Inflammatory macrophage treated with lipopolysaccharide for 4 hours (primary cell): ENCODE measurements around the gene ZFAND3.

Experiments used
- DNase-seq: peaks from one replicate; pipeline ENCODE4 v3.0.0-alpha.2; 2020

Gene ZFAND3

DNA sequence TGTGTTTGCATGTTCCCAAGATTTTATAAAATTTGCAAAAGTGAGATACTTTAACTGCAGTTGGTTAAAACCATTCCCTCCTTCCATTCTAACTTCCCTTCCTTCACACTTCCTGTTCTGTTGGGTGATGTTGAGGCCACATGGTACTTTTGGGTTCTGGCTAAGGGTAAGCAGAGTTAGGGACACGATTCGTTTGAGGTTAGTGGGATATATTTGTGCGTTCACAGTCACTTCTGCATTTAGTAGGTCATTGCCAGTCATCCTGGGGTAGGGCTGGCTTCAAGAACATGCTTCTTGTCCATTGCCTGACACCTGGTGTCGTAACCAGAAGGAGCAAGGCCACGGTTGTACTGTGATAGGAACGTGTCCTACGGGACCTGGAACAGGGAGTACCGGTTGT is 340.1 kb downstream of the ZFAND3 start:
- DNase-seq = peak; percentile 36

DNA sequence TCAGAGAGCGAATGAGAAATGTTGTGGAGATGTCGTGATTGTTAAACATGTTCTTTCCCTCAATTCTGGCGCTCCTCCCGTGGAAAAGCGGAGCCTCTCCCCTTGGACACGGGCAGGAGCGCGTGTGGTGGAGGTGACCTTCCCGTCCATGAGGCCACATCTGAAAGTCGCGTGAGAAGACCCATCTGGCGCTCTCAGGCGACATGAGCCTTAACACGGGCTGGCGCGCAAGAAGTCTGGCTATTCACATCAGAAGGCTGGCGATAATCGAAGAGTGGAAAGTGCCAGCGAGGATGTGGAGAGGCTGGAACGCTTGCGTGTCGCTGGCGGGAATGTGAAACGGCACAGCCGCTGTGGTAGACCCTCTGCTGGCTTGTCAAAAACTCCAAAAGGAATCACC is 341.3 kb downstream of the ZFAND3 start:
- no peak for DNase-seq

- DNase-seq = no peak
Observed at GRCh38 chr6:38161331-38161730, 341.8 kb downstream of the ZFAND3 start.

DNA sequence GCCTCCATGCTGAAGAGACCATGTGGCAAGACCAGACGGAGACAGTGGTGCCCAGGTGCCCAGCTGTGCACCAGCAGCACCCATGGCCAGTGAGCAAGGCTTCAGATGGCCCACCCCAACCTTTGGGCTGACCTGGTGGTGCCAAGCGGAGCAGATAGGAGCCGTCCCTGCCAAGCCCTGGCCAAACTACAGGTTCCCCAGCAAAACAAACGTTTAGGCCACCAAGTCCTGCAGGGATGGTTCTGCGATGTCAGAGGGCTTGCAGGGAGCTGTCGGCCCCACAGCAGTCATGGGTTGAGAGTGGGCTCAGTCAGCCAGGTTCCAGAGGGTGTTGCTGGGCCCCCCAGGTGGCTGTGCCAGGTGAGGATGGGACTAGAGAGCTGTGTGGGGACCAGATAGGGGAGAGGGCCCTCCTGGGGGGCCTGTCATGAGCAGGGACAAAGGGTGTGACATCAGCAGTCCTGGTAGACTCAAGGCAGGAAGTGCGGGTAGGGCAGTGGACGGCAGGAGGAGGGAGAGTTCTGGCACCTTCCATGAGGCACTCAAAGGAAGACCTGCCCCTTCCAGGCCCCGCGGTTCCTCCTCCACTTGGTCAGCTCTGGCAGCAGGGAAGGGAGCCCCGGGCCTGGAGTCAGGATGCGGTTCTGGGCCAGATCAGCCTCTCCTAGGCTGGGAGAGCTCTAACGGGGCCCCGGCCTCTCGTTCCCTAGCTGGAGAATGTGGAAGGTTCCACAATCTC is 342.4 kb downstream of the ZFAND3 start:
- DNase-seq = no peak

GRCh38 chr6:38162493-38163185 is 343.1 kb downstream of the ZFAND3 start:
- DNase-seq = no peak

DNA sequence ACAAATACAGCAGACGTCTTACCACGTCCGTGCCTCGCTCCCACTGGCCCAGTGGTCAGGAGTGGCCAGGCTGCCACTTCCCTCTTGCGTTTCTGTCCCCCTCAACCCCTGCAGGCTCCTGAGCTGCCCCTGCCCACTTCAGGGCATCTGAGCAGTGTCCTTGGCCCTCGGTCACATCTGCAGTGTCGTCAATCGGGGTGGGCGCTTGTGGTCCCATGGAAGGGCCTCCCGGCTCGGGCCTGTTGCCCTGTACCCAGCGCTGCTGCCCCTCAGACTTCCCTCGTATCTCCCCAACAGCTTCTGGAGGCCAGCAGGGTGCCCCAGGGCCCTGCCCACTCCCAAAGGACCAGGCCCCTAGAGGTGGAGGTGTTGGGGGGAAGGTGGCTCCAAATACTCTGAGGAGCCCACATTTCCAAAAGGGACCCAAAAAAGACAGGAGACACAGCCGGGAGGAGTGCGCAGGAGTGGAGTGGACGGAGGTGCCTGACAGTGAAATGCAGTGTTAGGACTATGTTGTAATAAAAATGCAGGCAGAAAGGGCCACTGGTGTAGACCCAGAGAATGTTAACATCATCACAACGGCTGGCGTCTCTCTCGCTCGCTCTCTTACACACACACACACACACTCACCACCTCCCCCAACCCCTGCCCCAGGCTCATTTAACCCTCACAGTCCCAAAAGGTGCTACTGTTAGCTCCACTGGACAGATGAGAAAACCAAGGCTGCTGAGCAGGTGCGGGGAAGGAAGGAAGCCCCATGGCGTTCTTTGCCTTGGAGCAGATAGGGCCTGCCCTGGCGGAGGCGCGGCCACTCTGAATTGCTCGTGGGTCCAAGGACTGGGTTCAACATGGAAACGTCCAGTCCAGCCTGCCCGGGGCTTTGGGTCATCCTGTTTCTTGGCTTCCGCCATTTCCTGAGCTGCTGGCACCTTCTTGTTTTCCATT is 343.9 kb downstream of the ZFAND3 start:
- no peak for DNase-seq

- no peak for DNase-seq
Observed at GRCh38 chr6:38164131-38164481, 344.6 kb downstream of the ZFAND3 start.

GRCh38 chr6:38164671-38165108 is 345.2 kb downstream of the ZFAND3 start:
- DNase-seq = no peak

- no peak for DNase-seq
Observed at GRCh38 chr6:38166411-38167240, 347.1 kb downstream of the ZFAND3 start.

- no peak for DNase-seq
Observed at GRCh38 chr6:38167598-38167997, 348.1 kb downstream of the ZFAND3 start.

DNA sequence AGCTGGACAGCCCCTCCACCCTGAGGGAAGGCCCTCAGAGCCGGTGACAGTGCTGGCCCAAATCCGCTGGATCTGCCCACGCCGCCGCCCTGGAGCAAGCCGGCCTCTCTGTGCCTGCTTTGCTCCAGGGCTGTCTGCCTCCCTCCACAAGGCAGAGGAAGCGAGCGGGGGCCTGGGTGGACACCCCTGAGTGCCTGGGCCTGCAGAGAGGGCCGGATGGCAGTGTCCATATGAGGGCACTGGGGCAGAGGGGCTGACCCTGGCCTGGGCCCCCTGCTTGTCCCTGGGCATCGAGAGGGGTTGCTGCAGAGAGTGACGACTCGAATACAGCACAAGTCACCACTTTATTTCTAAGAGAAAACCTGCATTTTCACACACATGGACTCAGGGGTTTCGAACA is 348.6 kb downstream of the ZFAND3 start:
- no peak for DNase-seq

DNA sequence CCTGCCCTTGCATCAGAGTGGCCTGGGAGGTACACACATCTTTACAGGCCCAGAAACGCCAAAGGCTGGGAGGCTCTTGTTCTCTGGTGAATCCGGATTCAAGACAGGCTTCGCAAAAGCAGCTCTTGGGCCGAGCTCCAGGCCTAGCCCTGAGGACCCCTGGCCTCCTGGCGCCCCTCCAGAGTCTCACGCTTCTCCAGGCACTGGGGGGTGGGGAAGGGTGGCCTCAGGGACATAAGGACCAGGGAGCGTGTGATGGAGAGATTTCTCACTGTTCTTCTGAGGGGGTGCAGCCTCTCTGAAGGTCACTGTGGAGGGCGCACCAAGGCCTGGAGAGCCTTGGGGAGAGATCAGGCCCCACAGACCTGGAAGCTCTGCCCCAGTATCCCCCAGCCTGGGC is 349.2 kb downstream of the ZFAND3 start:
- no peak for DNase-seq

DNA sequence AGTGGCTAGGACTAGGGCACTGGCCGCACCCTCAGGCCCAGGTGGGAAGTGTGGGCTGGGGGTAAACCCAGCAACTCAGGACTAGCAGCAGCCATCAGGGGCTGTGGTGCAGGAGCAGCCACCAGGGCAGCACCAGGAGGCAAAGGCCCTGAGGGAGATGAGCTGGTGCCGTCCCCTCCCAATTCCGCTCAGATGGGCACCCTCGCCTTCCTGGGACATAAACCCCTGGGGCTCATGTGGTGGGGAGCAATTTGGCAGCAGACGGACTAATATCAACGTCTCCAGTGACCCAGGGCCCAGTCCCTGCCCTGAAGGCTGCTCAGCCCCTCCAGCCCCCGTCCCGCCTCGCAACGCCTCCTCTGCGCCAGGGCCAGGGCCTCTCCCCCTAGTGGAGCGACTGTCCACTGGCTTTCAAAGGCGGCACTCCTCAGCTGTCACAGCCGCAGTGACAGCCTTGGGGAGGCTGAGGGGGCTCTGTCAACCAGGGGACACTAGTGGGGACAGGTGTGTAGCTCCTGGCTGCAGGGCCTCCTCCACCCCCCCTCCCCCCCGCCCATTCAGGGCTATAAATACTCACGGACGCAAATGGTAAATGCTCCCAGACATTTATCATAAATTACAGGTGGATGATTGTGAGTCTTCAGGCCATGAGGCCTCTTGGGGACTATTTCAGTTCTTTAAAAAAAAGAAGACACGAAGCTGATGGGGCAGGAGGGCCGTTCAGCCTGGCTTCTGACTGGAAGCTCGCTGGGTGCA is 349.9 kb downstream of the ZFAND3 start:
- no peak for DNase-seq

GRCh38 chr6:38169977-38170526 is 350.5 kb downstream of the ZFAND3 start:
- no peak for DNase-seq

- no peak for DNase-seq
Observed at GRCh38 chr6:38170666-38171355, 351.3 kb downstream of the ZFAND3 start.

- no peak for DNase-seq
Observed at GRCh38 chr6:38171997-38172738, 352.6 kb downstream of the ZFAND3 start.

DNA sequence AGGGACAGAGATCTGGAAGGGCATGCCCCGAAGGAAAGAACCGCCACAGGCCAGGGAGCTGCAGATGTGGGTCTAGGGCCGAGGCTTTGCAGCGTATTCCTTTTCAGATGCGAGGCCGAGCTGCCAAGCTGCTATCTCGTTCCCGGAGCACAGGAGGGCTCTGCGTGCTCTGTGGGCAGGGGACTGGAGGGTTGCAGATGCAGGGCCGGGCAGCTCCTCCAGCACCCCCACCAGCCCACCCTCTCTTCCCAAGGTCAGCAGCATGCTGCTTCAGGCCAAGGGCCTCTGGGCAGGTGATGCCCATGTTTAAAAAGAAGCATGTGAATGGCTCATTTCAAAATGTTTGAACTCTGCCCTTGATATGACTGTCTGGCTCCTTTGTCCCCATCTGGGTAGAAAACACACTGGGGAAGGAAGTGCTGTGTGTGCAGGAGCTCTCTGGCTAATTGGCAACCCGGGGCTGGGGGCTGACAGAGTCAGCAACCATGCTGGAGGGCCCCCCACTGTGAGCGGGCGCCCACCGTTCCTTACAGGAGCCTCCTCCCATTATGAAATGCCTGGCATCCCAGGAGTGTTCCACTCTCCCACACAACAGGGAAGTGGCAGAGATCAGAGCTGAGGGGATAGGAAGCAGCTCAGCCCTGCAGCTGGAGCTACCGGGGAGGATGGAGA is 353.3 kb downstream of the ZFAND3 start:
- DNase-seq = no peak

GRCh38 chr6:38173909-38174308 is 354.4 kb downstream of the ZFAND3 start:
- DNase-seq = no peak

- no peak for DNase-seq
Observed at GRCh38 chr6:38174315-38174714, 354.8 kb downstream of the ZFAND3 start.
